AG10803 (cell line): Measurements from ENCODE around the gene STIL.

Experiments
- DNase-seq: peaks from one replicate; pipeline ENCODE4 v3.0.0; 2010; ENCODE audit warnings: low read depth
- H3K4me3 ChIP-seq: 2 replicates; pipeline ENCODE4 v1.5.1; 2011; ENCODE audit warnings: mild to moderate bottlenecking, low read length, control low read depth
- CTCF ChIP-seq: conservative IDR thresholded peaks from 2 replicates; pipeline ENCODE4 v1.5.1; 2011; ENCODE audit warnings: mild to moderate bottlenecking, low read length, control low read depth, inconsistent platforms

Gene STIL

GRCh38 chr1:47215713-47216112 is 98.2 kb downstream of the STIL start:
- no peak for TF ChIP-seq CTCF
- H3K4me3 ChIP-seq = no peak overlapping the region
- DNase-seq = no peak

- H3K4me3 ChIP-seq = no peak overlapping the region
- no peak for TF ChIP-seq CTCF
- DNase-seq = no peak
Measured at GRCh38 chr1:47214549-47214948, 99.4 kb downstream of the STIL start.

GRCh38 chr1:47213230-47213963 is 100.5 kb downstream of the STIL start:
- TF ChIP-seq CTCF = no peak
- no peak for DNase-seq
- H3K4me3 ChIP-seq = no peak overlapping the region

GRCh38 chr1:47212636-47213229 is 101.2 kb downstream of the STIL start:
- H3K4me3 ChIP-seq = no peak overlapping the region
- no peak for DNase-seq
- no peak for TF ChIP-seq CTCF

GRCh38 chr1:47211796-47212269 is 102.1 kb downstream of the STIL start:
- TF ChIP-seq CTCF = no peak
- DNase-seq = no peak
- no peak overlapping the region for H3K4me3 ChIP-seq

GRCh38 chr1:47210666-47211065 is 103.3 kb downstream of the STIL start:
- no peak for TF ChIP-seq CTCF
- DNase-seq = no peak
- no peak overlapping the region for H3K4me3 ChIP-seq

- TF ChIP-seq CTCF = no peak
- DNase-seq = no peak
Measured at GRCh38 chr1:47209725-47210325, 104.1 kb downstream of the STIL start.

More at GRCh38 chr1:47209725-47210325, 104.1 kb downstream of the STIL start:
- no peak overlapping the region for H3K4me3 ChIP-seq
